ENCODE measurements around the gene BCKDK.

The BCKDK gene

DNA sequence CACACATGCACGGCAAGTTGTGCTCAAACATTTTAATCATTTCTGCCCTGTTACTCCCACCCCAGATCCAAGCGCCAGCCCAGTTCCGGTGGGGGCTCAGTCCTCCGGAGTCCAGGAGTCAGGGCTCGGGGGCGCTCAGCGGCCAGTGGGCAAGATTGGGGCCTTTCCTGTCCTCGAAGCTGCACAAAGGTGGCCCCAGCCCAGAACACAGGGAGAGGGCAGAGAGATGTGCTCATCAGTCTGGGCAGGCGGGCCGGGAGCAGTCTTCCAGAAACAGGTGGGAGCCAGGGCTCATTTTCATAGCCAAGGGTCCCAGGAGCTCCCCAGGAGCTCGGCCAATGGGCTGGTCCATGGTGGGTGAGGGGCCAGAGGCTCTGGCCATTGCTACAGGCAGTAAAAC lies 23.2 kb downstream of the BCKDK start:
- no peak for TF ChIP-seq KLF10 (tag by site-specific recombination; IDR thresholded peaks at IDR 0.05)
- no peak for TF ChIP-seq ZNF629 (tag by site-specific recombination; IDR thresholded peaks at IDR 0.05)
- TF ChIP-seq, protein P1, sequence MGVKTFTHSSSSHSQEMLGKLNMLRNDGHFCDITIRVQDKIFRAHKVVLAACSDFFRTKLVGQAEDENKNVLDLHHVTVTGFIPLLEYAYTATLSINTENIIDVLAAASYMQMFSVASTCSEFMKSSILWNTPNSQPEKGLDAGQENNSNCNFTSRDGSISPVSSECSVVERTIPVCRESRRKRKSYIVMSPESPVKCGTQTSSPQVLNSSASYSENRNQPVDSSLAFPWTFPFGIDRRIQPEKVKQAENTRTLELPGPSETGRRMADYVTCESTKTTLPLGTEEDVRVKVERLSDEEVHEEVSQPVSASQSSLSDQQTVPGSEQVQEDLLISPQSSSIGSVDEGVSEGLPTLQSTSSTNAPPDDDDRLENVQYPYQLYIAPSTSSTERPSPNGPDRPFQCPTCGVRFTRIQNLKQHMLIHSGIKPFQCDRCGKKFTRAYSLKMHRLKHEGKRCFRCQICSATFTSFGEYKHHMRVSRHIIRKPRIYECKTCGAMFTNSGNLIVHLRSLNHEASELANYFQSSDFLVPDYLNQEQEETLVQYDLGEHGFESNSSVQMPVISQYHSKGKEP (tag by site-specific recombination; IDR thresholded peaks at IDR 0.05): no peak
- no peak for TF ChIP-seq SETDB1 (IDR thresholded peaks at IDR 0.05; ENCODE audit: insufficient read length, low read length)
- Histone ChIP-seq H3K27ac (ENCODE audit: extremely low read depth, low read depth, low read length) (no peak overlapping the region), H3K36me3 (ENCODE audit: control insufficient read depth in 2 of 2, insufficient read depth in 1 of 2, low read length in 2 of 2) (peaks cover 0 to 59% of the 10 kb centered on the region in 2 experiments; a peak in 1 of 3 replicates), H3K4me3 (ENCODE audit: low read depth, low read length) (no peak overlapping the region), H3K4me1 (ENCODE audit: control insufficient read depth, insufficient read depth, low read length) (peaks cover 11% of the 10 kb centered on the region; the same call in 1 of the 2 replicates), H3K9me3 (ENCODE audit: control insufficient read depth, insufficient read depth, low read depth, low read length) (no peaks in the 10 kb centered on the region)
- POLR2A ChIA-PET: interaction anchor here (1.1 to 5.7 kb wide), 4 partner anchors 10 to 328 kb away, joined by 3 to 35 read pairs (median 5); partner anchors contain the start of genes ARMC5 and KAT8
- CTCF ChIA-PET: interaction anchor here (1.9 kb wide), 1 partner anchor 11 kb away, joined by 13 read pairs; no protein-coding TSS in a partner anchor

DNA sequence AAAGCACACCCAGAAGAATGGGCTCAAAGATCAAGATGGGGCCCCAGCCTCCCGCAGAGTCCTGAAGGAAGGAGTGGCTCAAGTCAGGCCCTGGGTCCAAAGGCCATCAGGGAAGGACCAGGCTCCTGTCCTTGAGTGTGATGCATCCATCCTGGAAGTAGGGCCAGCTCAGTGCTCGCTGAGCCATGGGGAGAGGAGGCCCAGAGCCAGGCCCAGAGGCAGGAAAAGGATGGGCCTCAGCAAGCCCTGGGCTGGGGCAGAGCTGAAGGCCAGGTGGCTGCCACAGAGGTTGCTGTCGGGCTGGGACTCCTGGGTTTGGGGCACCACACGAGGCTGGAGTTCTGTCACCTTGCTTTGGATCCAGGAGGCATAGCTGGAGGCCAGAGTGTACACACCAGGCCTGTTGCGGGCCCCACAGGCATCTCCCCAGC lies 23.7 kb downstream of the BCKDK start:
- no peak overlapping the region for H3K27ac ChIP-seq (ENCODE audit: extremely low read depth, low read depth, low read length)
- ChIA-PET POLR2A (interaction anchor here (1.1 to 5.7 kb wide), 4 partner anchors 10 to 327 kb away, joined by 3 to 35 read pairs (median 5); partner anchors contain the start of genes ARMC5 and KAT8), CTCF (interaction anchor here (1.9 kb wide), 1 partner anchor 11 kb away, joined by 13 read pairs; no protein-coding TSS in a partner anchor)

DNA sequence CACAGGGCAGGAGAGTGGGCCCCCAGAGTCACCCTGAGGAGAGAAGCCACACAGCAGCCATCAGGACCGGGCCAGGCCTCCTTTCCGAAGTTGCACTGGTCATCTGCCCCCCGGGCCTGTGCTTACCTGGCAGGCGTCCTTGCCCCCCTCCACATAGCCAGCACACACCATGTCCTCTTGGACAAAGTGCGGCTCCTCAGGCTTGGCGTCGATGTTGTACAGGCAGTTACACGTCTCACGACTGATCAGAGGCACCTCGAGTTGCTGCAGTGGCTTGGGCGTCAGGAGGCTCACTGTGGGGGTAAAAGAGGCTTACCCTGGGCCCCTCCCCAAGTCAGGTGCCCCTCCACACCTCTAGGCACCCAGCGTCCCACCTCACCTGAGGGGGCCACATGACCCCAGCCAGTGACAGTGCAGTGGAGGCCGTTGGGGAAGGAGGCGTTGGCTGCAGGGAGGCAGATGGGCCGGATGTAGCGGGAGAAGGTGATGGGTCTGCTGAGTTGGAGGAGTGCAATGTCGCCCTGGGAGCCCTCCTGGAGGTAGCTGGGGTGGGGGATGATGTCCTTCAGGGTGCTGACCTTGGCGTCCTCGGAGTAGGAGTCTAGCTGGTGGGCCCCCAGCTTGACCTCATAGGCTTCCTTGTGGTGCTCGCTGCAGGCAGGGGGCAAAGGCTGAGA lies 24.3 kb downstream of the BCKDK start:
- no peak for TF ChIP-seq YY1 (tag by site-specific recombination; IDR thresholded peaks at IDR 0.05)
- TF ChIP-seq ZNF24 (tag by site-specific recombination; IDR thresholded peaks at IDR 0.05): no peak
- no peak for TF ChIP-seq ZNF560 (tag by site-specific recombination; IDR thresholded peaks at IDR 0.05; ENCODE audit: borderline replicate concordance)
- TF ChIP-seq, protein P2, sequence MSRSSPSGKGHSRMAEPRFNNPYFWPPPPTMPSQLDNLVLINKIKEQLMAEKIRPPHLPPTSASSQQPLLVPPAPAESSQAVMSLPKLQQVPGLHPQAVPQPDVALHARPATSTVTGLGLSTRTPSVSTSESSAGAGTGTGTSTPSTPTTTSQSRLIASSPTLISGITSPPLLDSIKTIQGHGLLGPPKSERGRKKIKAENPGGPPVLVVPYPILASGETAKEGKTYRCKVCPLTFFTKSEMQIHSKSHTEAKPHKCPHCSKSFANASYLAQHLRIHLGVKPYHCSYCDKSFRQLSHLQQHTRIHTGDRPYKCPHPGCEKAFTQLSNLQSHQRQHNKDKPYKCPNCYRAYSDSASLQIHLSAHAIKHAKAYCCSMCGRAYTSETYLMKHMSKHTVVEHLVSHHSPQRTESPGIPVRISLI (tag by site-specific recombination; IDR thresholded peaks at IDR 0.05): no peak
- TF ChIP-seq, protein P3, sequence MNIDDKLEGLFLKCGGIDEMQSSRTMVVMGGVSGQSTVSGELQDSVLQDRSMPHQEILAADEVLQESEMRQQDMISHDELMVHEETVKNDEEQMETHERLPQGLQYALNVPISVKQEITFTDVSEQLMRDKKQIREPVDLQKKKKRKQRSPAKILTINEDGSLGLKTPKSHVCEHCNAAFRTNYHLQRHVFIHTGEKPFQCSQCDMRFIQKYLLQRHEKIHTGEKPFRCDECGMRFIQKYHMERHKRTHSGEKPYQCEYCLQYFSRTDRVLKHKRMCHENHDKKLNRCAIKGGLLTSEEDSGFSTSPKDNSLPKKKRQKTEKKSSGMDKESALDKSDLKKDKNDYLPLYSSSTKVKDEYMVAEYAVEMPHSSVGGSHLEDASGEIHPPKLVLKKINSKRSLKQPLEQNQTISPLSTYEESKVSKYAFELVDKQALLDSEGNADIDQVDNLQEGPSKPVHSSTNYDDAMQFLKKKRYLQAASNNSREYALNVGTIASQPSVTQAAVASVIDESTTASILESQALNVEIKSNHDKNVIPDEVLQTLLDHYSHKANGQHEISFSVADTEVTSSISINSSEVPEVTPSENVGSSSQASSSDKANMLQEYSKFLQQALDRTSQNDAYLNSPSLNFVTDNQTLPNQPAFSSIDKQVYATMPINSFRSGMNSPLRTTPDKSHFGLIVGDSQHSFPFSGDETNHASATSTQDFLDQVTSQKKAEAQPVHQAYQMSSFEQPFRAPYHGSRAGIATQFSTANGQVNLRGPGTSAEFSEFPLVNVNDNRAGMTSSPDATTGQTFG (tag by site-specific recombination; IDR thresholded peaks at IDR 0.05; ENCODE audit: borderline replicate concordance): no peak
- no peak for TF ChIP-seq ZNF473 (tag by site-specific recombination; IDR thresholded peaks at IDR 0.05)
- TF ChIP-seq ZNF155 (tag by site-specific recombination; IDR thresholded peaks at IDR 0.05): no peak
- no peaks in the 10 kb centered on the region for H3K9me3 ChIP-seq (ENCODE audit: control insufficient read depth, insufficient read depth, low read depth, low read length)
- H3K4me3 ChIP-seq (ENCODE audit: low read depth, low read length): no peak overlapping the region
- H3K36me3 ChIP-seq (ENCODE audit: control insufficient read depth in 2 of 2, insufficient read depth in 1 of 2, low read length in 2 of 2): peaks cover 0 to 49% of the 10 kb centered on the region in 2 experiments; a peak in 1 of 3 replicates
- H3K27ac ChIP-seq (ENCODE audit: extremely low read depth, low read depth, low read length): no peak overlapping the region
- ChIA-PET CTCF (interaction anchor here (1.9 kb wide), 1 partner anchor 10 kb away, joined by 13 read pairs; no protein-coding TSS in a partner anchor), POLR2A (interaction anchor here (1.1 to 2.1 kb wide), 3 partner anchors 9 to 15 kb away, joined by 3 to 7 read pairs (median 5); partner anchors contain the start of gene KAT8)
- H3K4me1 ChIP-seq (ENCODE audit: control insufficient read depth, insufficient read depth, low read length): peaks cover 11% of the 10 kb centered on the region; the same call in 1 of the 2 replicates

More for the DNA sequence above, 23.7 kb downstream of the BCKDK start:
- Histone ChIP-seq H3K36me3 (ENCODE audit: control insufficient read depth in 2 of 2, insufficient read depth in 1 of 2, low read length in 2 of 2) (peaks cover 0 to 55% of the 10 kb centered on the region in 2 experiments; a peak in 1 of 3 replicates), H3K9me3 (ENCODE audit: control insufficient read depth, insufficient read depth, low read depth, low read length) (no peaks in the 10 kb centered on the region), H3K4me1 (ENCODE audit: control insufficient read depth, insufficient read depth, low read length) (peaks cover 11% of the 10 kb centered on the region; the same call in 1 of the 2 replicates), H3K4me3 (ENCODE audit: low read depth, low read length) (no peak overlapping the region)
- no peak for TF ChIP-seq BCL11B (tag by site-specific recombination; IDR thresholded peaks at IDR 0.05; ENCODE audit: low read depth)
- TF ChIP-seq, protein P4, sequence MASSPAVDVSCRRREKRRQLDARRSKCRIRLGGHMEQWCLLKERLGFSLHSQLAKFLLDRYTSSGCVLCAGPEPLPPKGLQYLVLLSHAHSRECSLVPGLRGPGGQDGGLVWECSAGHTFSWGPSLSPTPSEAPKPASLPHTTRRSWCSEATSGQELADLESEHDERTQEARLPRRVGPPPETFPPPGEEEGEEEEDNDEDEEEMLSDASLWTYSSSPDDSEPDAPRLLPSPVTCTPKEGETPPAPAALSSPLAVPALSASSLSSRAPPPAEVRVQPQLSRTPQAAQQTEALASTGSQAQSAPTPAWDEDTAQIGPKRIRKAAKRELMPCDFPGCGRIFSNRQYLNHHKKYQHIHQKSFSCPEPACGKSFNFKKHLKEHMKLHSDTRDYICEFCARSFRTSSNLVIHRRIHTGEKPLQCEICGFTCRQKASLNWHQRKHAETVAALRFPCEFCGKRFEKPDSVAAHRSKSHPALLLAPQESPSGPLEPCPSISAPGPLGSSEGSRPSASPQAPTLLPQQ (tag by site-specific recombination; IDR thresholded peaks at IDR 0.05): peak; percentile 35; the same call in 1 of the 2 replicates
- TF ChIP-seq ZFP69B (tag by site-specific recombination; IDR thresholded peaks at IDR 0.05): 0 out of 2 replicates have a peak, but pooled peaks have one; percentile 26

Data from HEK293 (cell line).